CD4-positive, alpha-beta T cell treated with Interleukin-6 for 4 hours (primary cell): ENCODE data around the gene MYLK4.

Source experiments
- DNase-seq: peaks from one replicate; pipeline ENCODE4 v3.0.0-alpha.2; 2020; ENCODE audit warnings: mixed read lengths

MYLK4 gene

GRCh38 chr6:2655844-2656433, 94.8 kb downstream of the MYLK4 start:
- no peak for DNase-seq

GRCh38 chr6:2653369-2654032, 97.2 kb downstream of the MYLK4 start:
- DNase-seq, result no peak

- no peak for DNase-seq
These were observed 98.1 kb downstream of the MYLK4 start for GRCh38 chr6:2652611-2653010.

- DNase-seq, result no peak
These were observed 98.8 kb downstream of the MYLK4 start for GRCh38 chr6:2651961-2652360.

GRCh38 chr6:2651536-2651935, 99.2 kb downstream of the MYLK4 start:
- no peak for DNase-seq

GRCh38 chr6:2646346-2646745, 104.4 kb downstream of the MYLK4 start:
- DNase-seq, result no peak

GRCh38 chr6:2643935-2644539, 106.7 kb downstream of the MYLK4 start:
- DNase-seq, result no peak

GRCh38 chr6:2643130-2643529, 107.6 kb downstream of the MYLK4 start:
- no peak for DNase-seq

- no peak for DNase-seq
These were observed 109.5 kb downstream of the MYLK4 start for GRCh38 chr6:2641044-2641725.

- no peak for DNase-seq
These were observed 110.2 kb downstream of the MYLK4 start for GRCh38 chr6:2640551-2640950.

GRCh38 chr6:2639896-2640295, 110.8 kb downstream of the MYLK4 start:
- DNase-seq, result no peak

GRCh38 chr6:2639167-2639566, 111.6 kb downstream of the MYLK4 start:
- DNase-seq, result no peak

- DNase-seq, result no peak
These were observed 114.0 kb downstream of the MYLK4 start for GRCh38 chr6:2636672-2637071.

GRCh38 chr6:2635911-2636310, 114.8 kb downstream of the MYLK4 start:
- no peak for DNase-seq

- peak; percentile 89 for DNase-seq
These were observed 116.4 kb downstream of the MYLK4 start for GRCh38 chr6:2634139-2634964.

GRCh38 chr6:2633736-2634135, 117.0 kb downstream of the MYLK4 start:
- no peak for DNase-seq

- no peak for DNase-seq
These were observed 117.6 kb downstream of the MYLK4 start for GRCh38 chr6:2632976-2633584.

- DNase-seq, result no peak
These were observed 118.4 kb downstream of the MYLK4 start for GRCh38 chr6:2632368-2632767.

- no peak for DNase-seq
These were observed 119.7 kb downstream of the MYLK4 start for GRCh38 chr6:2630891-2631571.

- no peak for DNase-seq
These were observed 120.4 kb downstream of the MYLK4 start for GRCh38 chr6:2630359-2630758.

GRCh38 chr6:2626401-2626800, 124.3 kb downstream of the MYLK4 start:
- no peak for DNase-seq

- DNase-seq, result no peak
These were observed 125.1 kb downstream of the MYLK4 start for GRCh38 chr6:2625581-2625980.
